Kidney epithelial cell (primary cell): ENCODE results near the gene SYNPO. TPM values are rescaled to one million over a fixed set of nuclear protein-coding genes. Genes with fewer than 3 reads are reported as not detected.
A peak's percentile ranks its signal among the peaks of the same experiment; 100 is the strongest.

Experiments used
- DNase-seq: peaks from one replicate; pipeline ENCODE4 v3.0.0-alpha.2; 2010; ENCODE audit warnings: low read depth
- H3K27me3 ChIP-seq: 2 replicates; pipeline ENCODE4 v1.6.0; 2011; ENCODE audit warnings: low read length; ENCODE audit not compliant: control insufficient read depth, insufficient read depth
- H3K36me3 ChIP-seq: 2 replicates; pipeline ENCODE4 v1.5.1; 2011; ENCODE audit warnings: low read length; ENCODE audit not compliant: control insufficient read depth, insufficient read depth
- H3K4me3 ChIP-seq: 2 replicates; pipeline ENCODE4 v1.5.1; 2011; ENCODE audit warnings: low read depth, mild to moderate bottlenecking, control low read depth, low read length
- CTCF ChIP-seq: IDR thresholded peaks from 2 replicates; pipeline ENCODE4 v1.5.1; 2011; ENCODE audit warnings: mild to moderate bottlenecking, moderate library complexity, low read length, control low read depth, inconsistent platforms; ENCODE audit not compliant: insufficient read depth, poor library complexity, severe bottlenecking
- total RNA-seq: library from RNA; depleted of rRNA; stranded (reverse); fragments of >200 nt; gene quantifications from 2 replicates; pipeline ENCODE4 v1.2.3, GENCODE V29; 2015

Gene SYNPO
- total RNA-seq = 3.4 and 4.0 TPM in 2 replicates

- H3K27me3 ChIP-seq = no peaks in the 10 kb centered on the region
- DNase-seq = peak; percentile 90
- peak within 1 kb of the TSS; percentile 7 for H3K4me3 ChIP-seq
- no peaks in the 10 kb centered on the region for H3K36me3 ChIP-seq
- no peak for TF ChIP-seq CTCF
These were observed at the start of gene SYNPO for GRCh38 chr5:150640311-150641005. Gene SYNPO (plus strand): TSS chr5:150640660. CDS start chr5:150648276, 7,616 bp downstream.

- H3K36me3 ChIP-seq = no peaks in the 10 kb centered on the region
- H3K27me3 ChIP-seq = no peaks in the 10 kb centered on the region
- no peak for TF ChIP-seq CTCF
- no peak overlapping the region for H3K4me3 ChIP-seq
- DNase-seq = no peak
These were observed 49.3 kb upstream of the SYNPO start for GRCh38 chr5:150590979-150591695.

GRCh38 chr5:150593593-150593992 lies 46.9 kb upstream of the SYNPO start:
- Histone ChIP-seq H3K27me3 (no peaks in the 10 kb centered on the region), H3K4me3 (no peak overlapping the region), H3K36me3 (no peaks in the 10 kb centered on the region)
- no peak for TF ChIP-seq CTCF
- DNase-seq = no peak

GRCh38 chr5:150593996-150594395 lies 46.5 kb upstream of the SYNPO start:
- Histone ChIP-seq H3K36me3 (no peaks in the 10 kb centered on the region), H3K27me3 (no peaks in the 10 kb centered on the region), H3K4me3 (no peak overlapping the region)
- TF ChIP-seq CTCF = no peak
- no peak for DNase-seq

GRCh38 chr5:150595466-150596031 lies 44.9 kb upstream of the SYNPO start:
- DNase-seq = no peak
- Histone ChIP-seq H3K4me3 (no peak overlapping the region), H3K36me3 (no peaks in the 10 kb centered on the region), H3K27me3 (no peaks in the 10 kb centered on the region)
- TF ChIP-seq CTCF = no peak
